Uterus (tissue), 4 donors: ENCODE results near the gene SNU13. TPM values are rescaled to one million over a fixed set of nuclear protein-coding genes. Genes with fewer than 3 reads are reported as not detected.
"Not testable (repeated sequence)": the region's sequence is repeated elsewhere in the genome, so short reads cannot be mapped to it uniquely, and the experiment has no call there.

ENCODE experiments used
- DNase-seq, 2 donors: peaks; one replicate each; pipeline ENCODE4 v3.0.0-alpha.2; 2019 to 2020
- H3K27ac ChIP-seq, 2 donors: fragments of 200-600 bp; sonication (generic); 1 replicate in 1 of 2; 2 replicates in 1 of 2; pipeline ENCODE4 v1.5.1; 2016 to 2018
- H3K27me3 ChIP-seq, 2 donors: fragments of 200-600 bp; sonication (generic); one replicate each; pipeline ENCODE4 v1.5.1; 2018 to 2019; ENCODE audit warnings: control low read depth in 1 of 2
- H3K36me3 ChIP-seq, 2 donors: fragments of 200-600 bp; sonication (generic); one replicate each; pipeline ENCODE4 v1.5.1; 2019; ENCODE audit warnings: control low read depth in 1 of 2
- H3K4me1 ChIP-seq, 2 donors: fragments of 200-600 bp; sonication (generic); one replicate each; pipeline ENCODE4 v1.5.1; 2018 to 2019; ENCODE audit warnings: control low read depth in 1 of 2
- H3K4me3 ChIP-seq, 2 donors: fragments of 200-600 bp; sonication (generic); 1 replicate in 1 of 2; 2 replicates in 1 of 2; pipeline ENCODE4 v1.5.1; 2018 to 2019; ENCODE audit warnings: mild to moderate bottlenecking in 1 of 2
- H3K9me3 ChIP-seq, 2 donors: fragments of 200-600 bp; sonication (generic); one replicate each; pipeline ENCODE4 v1.5.1; 2019; ENCODE audit warnings: control low read depth in 1 of 2
- POLR2A ChIP-seq, 2 donors: fragments of 450-650 bp; IDR thresholded peaks; one replicate each; pipeline ENCODE4 v1.6.1; 2016; ENCODE audit warnings: antibody characterized with exemption in 2 of 2, mild to moderate bottlenecking in 1 of 2, moderate library complexity in 1 of 2
- intact Hi-C: fragments of 100-400 bp; cut with DNase I; formaldehyde crosslinking; loops from one replicate; pipeline ENCODE4 v1.15.1; 2023; ENCODE audit warnings: low total_unique reads
- total RNA-seq, 4 donors: library from RNA; depleted of rRNA in 3 of 4; stranded (reverse); fragments of >200 nt in 3 of 4; gene quantifications; one replicate each; pipeline versions ENCODE4 v1.1.0 to v1.2.4, GENCODE V29; 2014 to 2023
- TF ChIP-seq, protein P1 (sequence below), 4 experiments: fragments of 200-600 bp in 2 of 4; fragments of 450-650 bp in 2 of 4; sonication (generic) in 2 of 4; IDR thresholded peaks; one replicate each; pipeline ENCODE4 v1.5.1; 2016 to 2019; ENCODE audit warnings: antibody characterized with exemption in 4 of 4, mild to moderate bottlenecking in 2 of 4, moderate library complexity in 1 of 4
- donor health status: DM: yes; HTN: yes; CAD: no.

SNU13 gene
- total RNA-seq: 100 to 1,000 TPM in 2 of 4 donors, 10 to 100 TPM in 2; 62.1 to 136 (median 96.2) TPM

DNA sequence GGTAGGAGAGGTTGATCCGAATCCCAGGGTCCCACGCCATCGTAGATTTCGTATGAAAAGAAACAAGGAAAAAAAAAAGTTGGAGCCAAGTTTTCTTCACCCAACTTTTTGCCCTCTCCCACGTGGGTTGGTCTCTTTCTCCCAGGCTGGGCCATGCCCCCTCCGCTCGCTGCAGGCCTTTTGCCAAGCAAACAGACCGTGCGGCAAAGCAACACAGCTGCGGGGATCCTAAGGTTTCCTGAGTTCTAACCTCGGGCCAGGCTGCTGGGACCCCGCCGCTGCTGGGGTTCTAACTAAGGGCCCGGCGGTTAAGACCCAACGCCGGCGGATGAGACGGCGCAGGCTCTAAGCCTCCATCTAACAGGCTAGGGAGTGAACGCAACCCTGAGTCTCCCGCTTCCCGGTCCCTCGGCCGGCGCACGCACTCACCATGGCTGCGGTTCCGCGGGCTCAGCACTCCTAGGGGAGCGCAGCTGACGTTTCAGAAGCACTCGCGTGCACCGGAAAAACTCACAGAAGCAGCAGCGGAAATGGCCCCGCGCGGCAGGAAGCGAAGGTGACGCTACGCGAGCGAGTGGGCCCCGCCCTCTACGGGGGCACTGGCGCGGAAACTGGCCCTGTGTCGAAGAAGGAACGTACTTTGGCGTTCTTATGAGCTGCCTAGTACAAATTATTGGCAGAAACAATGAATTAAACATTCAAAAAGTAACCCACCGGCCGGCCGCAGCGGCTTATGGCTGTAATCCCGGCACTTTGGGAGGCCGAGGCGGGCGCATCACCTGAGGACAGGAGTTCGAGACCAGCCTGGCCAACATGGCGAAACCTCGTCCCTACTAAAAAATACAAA lies at the start of gene SNU13:
Gene SNU13, minus strand, starts transcription at position 503 of the 847 bp plus-strand sequence. Its CDS starts 71 bp downstream, at position 432.
- intact Hi-C loops: no loop called here
- no peaks in the 10 kb centered on the region for H3K9me3 ChIP-seq
- no peaks in the 10 kb centered on the region for H3K27me3 ChIP-seq
- H3K4me1 ChIP-seq: no peaks in the 10 kb centered on the region
- peak within 1 kb of the TSS; percentile 93 to 95 for H3K27ac ChIP-seq
- H3K36me3 ChIP-seq: no peaks in the 10 kb centered on the region
- peak within 1 kb of the TSS; percentile 86 to 90 for H3K4me3 ChIP-seq
- peak; percentile 90 to 91 for DNase-seq
- peak; percentile 78 to 85 for TF ChIP-seq POLR2A (IDR thresholded peaks at IDR 0.05)
- TF ChIP-seq, protein P1, sequence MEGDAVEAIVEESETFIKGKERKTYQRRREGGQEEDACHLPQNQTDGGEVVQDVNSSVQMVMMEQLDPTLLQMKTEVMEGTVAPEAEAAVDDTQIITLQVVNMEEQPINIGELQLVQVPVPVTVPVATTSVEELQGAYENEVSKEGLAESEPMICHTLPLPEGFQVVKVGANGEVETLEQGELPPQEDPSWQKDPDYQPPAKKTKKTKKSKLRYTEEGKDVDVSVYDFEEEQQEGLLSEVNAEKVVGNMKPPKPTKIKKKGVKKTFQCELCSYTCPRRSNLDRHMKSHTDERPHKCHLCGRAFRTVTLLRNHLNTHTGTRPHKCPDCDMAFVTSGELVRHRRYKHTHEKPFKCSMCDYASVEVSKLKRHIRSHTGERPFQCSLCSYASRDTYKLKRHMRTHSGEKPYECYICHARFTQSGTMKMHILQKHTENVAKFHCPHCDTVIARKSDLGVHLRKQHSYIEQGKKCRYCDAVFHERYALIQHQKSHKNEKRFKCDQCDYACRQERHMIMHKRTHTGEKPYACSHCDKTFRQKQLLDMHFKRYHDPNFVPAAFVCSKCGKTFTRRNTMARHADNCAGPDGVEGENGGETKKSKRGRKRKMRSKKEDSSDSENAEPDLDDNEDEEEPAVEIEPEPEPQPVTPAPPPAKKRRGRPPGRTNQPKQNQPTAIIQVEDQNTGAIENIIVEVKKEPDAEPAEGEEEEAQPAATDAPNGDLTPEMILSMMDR (IDR thresholded peaks at IDR 0.05): peak in 2 of 4 experiments; percentile 39 to 44

DNA sequence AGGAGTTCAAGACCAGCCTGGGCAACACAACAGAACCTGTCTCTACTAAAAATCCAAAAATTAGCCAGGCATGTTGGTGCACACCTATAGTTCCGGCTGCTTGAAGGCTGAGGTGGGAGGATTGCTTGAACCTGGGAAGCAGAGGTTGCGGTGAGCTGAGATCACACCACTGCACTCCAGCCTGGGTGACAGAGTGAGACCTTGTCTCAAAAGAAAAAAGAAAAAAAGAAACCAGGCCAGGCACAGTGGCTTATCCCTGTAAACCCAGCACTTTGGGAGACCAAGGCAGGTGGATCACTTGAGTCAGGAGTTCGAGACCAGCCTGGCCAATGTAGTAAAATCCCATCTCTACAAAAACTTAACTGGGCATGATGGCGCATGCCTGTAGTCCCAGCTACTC lies 44.6 kb upstream of the SNU13 start:
- DNase-seq, H3K27me3 ChIP-seq, H3K36me3 ChIP-seq, H3K9me3 ChIP-seq, H3K4me3 ChIP-seq, H3K4me1 ChIP-seq, H3K27ac ChIP-seq, intact Hi-C loops: not testable (repeated sequence)

- Histone ChIP-seq H3K4me1 (no peaks in the 10 kb centered on the region), H3K4me3 (no peak overlapping the region), H3K27me3 (no peaks in the 10 kb centered on the region), H3K27ac (no peak overlapping the region), H3K36me3 (no peaks in the 10 kb centered on the region), H3K9me3 (no peaks in the 10 kb centered on the region)
- no peak for TF ChIP-seq POLR2A (IDR thresholded peaks at IDR 0.05)
- TF ChIP-seq, protein P1 (IDR thresholded peaks at IDR 0.05): no peak
- intact Hi-C loops: no loop called here
- no peak for DNase-seq
Observed at GRCh38 chr22:41732096-41732772, 43.6 kb upstream of the SNU13 start.

GRCh38 chr22:41731609-41732008 lies 42.9 kb upstream of the SNU13 start:
- Histone ChIP-seq H3K27me3 (no peaks in the 10 kb centered on the region), H3K9me3 (no peaks in the 10 kb centered on the region), H3K4me3 (no peak overlapping the region), H3K27ac (no peak overlapping the region), H3K36me3 (no peaks in the 10 kb centered on the region), H3K4me1 (no peaks in the 10 kb centered on the region)
- TF ChIP-seq POLR2A (IDR thresholded peaks at IDR 0.05): no peak
- TF ChIP-seq, protein P1 (IDR thresholded peaks at IDR 0.05): no peak
- DNase-seq: no peak
- intact Hi-C loops: no loop called here

GRCh38 chr22:41725510-41726110 lies 36.9 kb upstream of the SNU13 start:
- DNase-seq: no peak
- Histone ChIP-seq H3K4me1 (no peaks in the 10 kb centered on the region), H3K9me3 (no peaks in the 10 kb centered on the region), H3K4me3 (no peak overlapping the region), H3K36me3 (no peaks in the 10 kb centered on the region), H3K27me3 (no peaks in the 10 kb centered on the region), H3K27ac (no peak overlapping the region)
- intact Hi-C loops: no loop called here
- TF ChIP-seq, protein P1 (IDR thresholded peaks at IDR 0.05): no peak
- no peak for TF ChIP-seq POLR2A (IDR thresholded peaks at IDR 0.05)
